Stomach (tissue), 9 donors: ENCODE results near the gene CACNA2D2. TPM values are rescaled to one million over a fixed set of nuclear protein-coding genes. Genes with fewer than 3 reads are reported as not detected.

Experiments used
- DNase-seq, 2 donors: peaks; one replicate each; pipeline versions ENCODE4 v3.0.0 to v3.0.0-alpha.2; 2013 to 2019
- H3K27ac ChIP-seq, 5 donors: fragments of 200-600 bp in 4 of 5; sonication (generic) in 4 of 5; one replicate each; pipeline ENCODE4 v1.5.1; 2013 to 2019; ENCODE audit warnings: mild to moderate bottlenecking in 1 of 5, moderate library complexity in 1 of 5
- H3K27me3 ChIP-seq, 3 donors: fragments of 200-600 bp; sonication (generic); one replicate each; pipeline ENCODE4 v1.5.1; 2017 to 2019; ENCODE audit warnings: mixed run types in 1 of 3
- H3K36me3 ChIP-seq, 4 donors: fragments of 200-600 bp; sonication (generic); 1 replicate in 3 of 4; 2 replicates in 1 of 4; pipeline ENCODE4 v1.5.1; 2016 to 2019
- H3K4me1 ChIP-seq, 4 donors: fragments of 200-600 bp; sonication (generic); one replicate each; pipeline ENCODE4 v1.5.1; 2016 to 2019
- H3K4me3 ChIP-seq, 4 donors: fragments of 200-600 bp; sonication (generic) in 3 of 4; one replicate each; pipeline ENCODE4 v1.5.1; 2016 to 2019; ENCODE audit warnings: mild to moderate bottlenecking in 1 of 4
- H3K9me3 ChIP-seq, 4 donors: fragments of 200-600 bp; sonication (generic); one replicate each; pipeline ENCODE4 v1.5.1; 2016 to 2019
- CTCF ChIP-seq, 7 experiments: fragments of 450-650 bp in 4 of 7; fragments of 200-600 bp in 3 of 7; sonication (generic) in 3 of 7; IDR thresholded peaks; one replicate each; pipeline ENCODE4 v1.5.1; 2016 to 2019; ENCODE audit warnings: antibody characterized with exemption in 7 of 7, control low read depth in 2 of 7, mild to moderate bottlenecking in 1 of 7
- EP300 ChIP-seq: sonication (generic); formaldehyde crosslinking; IDR thresholded peaks from one replicate; pipeline ENCODE4 v1.6.1; 2017; ENCODE audit warnings: antibody characterized with exemption
- POLR2A ChIP-seq, 4 donors: fragments of 450-650 bp; IDR thresholded peaks; one replicate each; pipeline ENCODE4 v1.6.1; 2016; ENCODE audit warnings: antibody characterized with exemption in 4 of 4, control low read depth in 2 of 4, mild to moderate bottlenecking in 1 of 4, moderate library complexity in 1 of 4
- POLR2AphosphoS5 ChIP-seq, 3 donors: sonication (generic); formaldehyde crosslinking; IDR thresholded peaks; one replicate each; pipeline ENCODE4 v1.6.1; 2016; ENCODE audit warnings: antibody characterized with exemption in 3 of 3
- WGBS, 5 donors: extraction: QIAGEN DNeasy Blood & Tissue Kit in 3 of 5; methylation state at CpG; one replicate each; pipeline versions ENCODE4 v1.1.5 to v1.1.7; 2013 to 2018; 5-methylcytosine and 5-hydroxymethylcytosine counted together
- intact Hi-C: fragments of 100-400 bp; cut with DNase I; formaldehyde crosslinking; loops from one replicate; pipeline ENCODE4 v1.15.1; 2023; ENCODE audit warnings: low total_unique reads
- polyA plus RNA-seq, 3 donors: library from polyadenylated mRNA; stranded (reverse); fragments of 200-250 nt; gene quantifications; one replicate each; pipeline ENCODE4 v1.2.3, GENCODE V29; 2013
- total RNA-seq, 5 donors: library from RNA; depleted of rRNA; stranded (reverse); fragments of >200 nt; gene quantifications; one replicate each; pipeline versions ENCODE4 v1.1.0 to v1.2.3, GENCODE V29; 2014 to 2016
- donor health status: healthy with polysubstance abuse.
- donor health status: Bipolar disorder and iron deficiency.
- donor health status: healthy.

The CACNA2D2 gene
- total and polyA plus RNA-seq, 8 donors: 0.92 to 45.8 (median 1.9) TPM

- no peak overlapping the region for H3K27ac ChIP-seq
- H3K9me3 ChIP-seq: no peaks in the 10 kb centered on the region
- peaks cover 0 to 6% (median 0%) of the 10 kb centered on the region in 3 donors for H3K27me3 ChIP-seq
- H3K4me1 ChIP-seq: no peaks in the 10 kb centered on the region
- WGBS, 5 donors: 75 to 83% (median 82%) methylated on average over 13 to 22 of the region's 22 CpGs
- H3K4me3 ChIP-seq: no peak overlapping the region
- peaks cover 0 to 6% (median 0%) of the 10 kb centered on the region in 4 donors for H3K36me3 ChIP-seq
- intact Hi-C loops: loop anchor here (10.0 kb wide), 1 partner anchor 160 kb away; no protein-coding TSS in a partner anchor
- DNase-seq: no peak
- no peak for TF ChIP-seq POLR2A (IDR thresholded peaks at IDR 0.05)
- no peak for TF ChIP-seq CTCF (IDR thresholded peaks at IDR 0.05)
- no peak for TF ChIP-seq POLR2AphosphoS5 (IDR thresholded peaks at IDR 0.05)
Measured at GRCh38 chr3:50374363-50375257, 128.8 kb downstream of the CACNA2D2 start.

GRCh38 chr3:50373146-50374051, 130.0 kb downstream of the CACNA2D2 start:
- Histone ChIP-seq H3K4me1 (no peaks in the 10 kb centered on the region), H3K4me3 (no peak overlapping the region), H3K36me3 (peaks cover 0 to 6% (median 0%) of the 10 kb centered on the region in 4 donors), H3K9me3 (no peaks in the 10 kb centered on the region), H3K27ac (no peak overlapping the region), H3K27me3 (peaks cover 0 to 6% (median 0%) of the 10 kb centered on the region in 3 donors)
- no peak for DNase-seq
- 51 to 63% (median 58%) methylated on average over 12 of the region's 12 CpGs for WGBS, 5 donors
- no peak for TF ChIP-seq POLR2AphosphoS5 (IDR thresholded peaks at IDR 0.05)
- TF ChIP-seq EP300: no peak
- TF ChIP-seq POLR2A (IDR thresholded peaks at IDR 0.05): no peak
- no peak for TF ChIP-seq CTCF (IDR thresholded peaks at IDR 0.05)
- intact Hi-C loops: loop anchor here (10.0 kb wide), 1 partner anchor 161 kb away; no protein-coding TSS in a partner anchor

- 46 to 57% (median 49%) methylated on average over 8 of the region's 8 CpGs for WGBS, 5 donors
- Histone ChIP-seq H3K27me3 (peaks cover 0 to 6% (median 0%) of the 10 kb centered on the region in 3 donors), H3K4me1 (peaks cover 0 to 6% (median 0%) of the 10 kb centered on the region in 4 donors), H3K27ac (no peak overlapping the region), H3K36me3 (no peaks in the 10 kb centered on the region), H3K9me3 (no peaks in the 10 kb centered on the region), H3K4me3 (no peak overlapping the region)
- TF ChIP-seq POLR2A (IDR thresholded peaks at IDR 0.05): no peak
- no peak for TF ChIP-seq EP300
- no peak for TF ChIP-seq CTCF (IDR thresholded peaks at IDR 0.05)
- no peak for TF ChIP-seq POLR2AphosphoS5 (IDR thresholded peaks at IDR 0.05)
- peak in 1 of 2 donors; percentile 69 for DNase-seq
- intact Hi-C loops: loop anchor here (10.0 kb wide), 1 partner anchor 162 kb away; no protein-coding TSS in a partner anchor
Measured at GRCh38 chr3:50372349-50372748, 131.1 kb downstream of the CACNA2D2 start.

- Histone ChIP-seq H3K4me3 (no peak overlapping the region), H3K27me3 (peaks cover 0 to 6% (median 0%) of the 10 kb centered on the region in 3 donors), H3K4me1 (peaks cover 0 to 18% (median 2%) of the 10 kb centered on the region in 4 donors), H3K36me3 (no peaks in the 10 kb centered on the region), H3K9me3 (no peaks in the 10 kb centered on the region), H3K27ac (no peak overlapping the region)
- WGBS, 5 donors: 65 to 76% (median 75%) methylated on average over 3 of the region's 3 CpGs
- no peak for TF ChIP-seq POLR2A (IDR thresholded peaks at IDR 0.05)
- TF ChIP-seq CTCF (IDR thresholded peaks at IDR 0.05): no peak
- intact Hi-C loops: loop anchor here (10.0 kb wide), 1 partner anchor 164 kb away; no protein-coding TSS in a partner anchor
- no peak for DNase-seq
Measured at GRCh38 chr3:50371133-50371685, 132.2 kb downstream of the CACNA2D2 start.
